Smooth muscle cell (in vitro differentiated cells): ENCODE measurements around the gene WDR62. TPM values are rescaled to one million over a fixed set of nuclear protein-coding genes. Genes with fewer than 3 reads are reported as not detected.

Experiments used
- DNase-seq: peaks from one replicate; lab custom pipeline; 2025; ENCODE audit not compliant: unreplicated experiment; lab: John Stamatoyannopoulos, UW
- H2AFZ ChIP-seq: fragments of 200-600 bp; sonication (generic); 2 replicates; pipeline ENCODE4 v1.6.0; 2016; ENCODE audit warnings: antibody characterized with exemption, low read depth, mild to moderate bottlenecking
- H3F3A ChIP-seq: fragments of 200-600 bp; sonication (generic); 2 replicates; pipeline ENCODE4 v1.6.0; 2017; ENCODE audit warnings: antibody characterized with exemption, low read depth
- H3K27ac ChIP-seq: fragments of 200-600 bp; sonication (generic); 2 replicates; pipeline ENCODE4 v1.5.1; 2016; ENCODE audit warnings: low read depth, mild to moderate bottlenecking
- H3K27me3 ChIP-seq: fragments of 200-600 bp; sonication (generic); 2 replicates; pipeline ENCODE4 v1.6.1; 2016; ENCODE audit warnings: low read depth, mild to moderate bottlenecking
- H3K36me3 ChIP-seq: fragments of 200-600 bp; sonication (generic); 2 replicates; pipeline ENCODE4 v1.5.1; 2016; ENCODE audit warnings: low read depth
- H3K4me1 ChIP-seq: fragments of 200-600 bp; sonication (generic); 2 replicates; pipeline ENCODE4 v1.5.1; 2016; ENCODE audit warnings: low read depth
- H3K4me2 ChIP-seq: fragments of 200-600 bp; sonication (generic); 2 replicates; pipeline ENCODE4 v1.6.0; 2016; ENCODE audit warnings: mild to moderate bottlenecking
- H3K4me3 ChIP-seq: fragments of 200-600 bp; sonication (generic); 2 replicates; pipeline ENCODE4 v1.5.1; 2016; ENCODE audit warnings: mild to moderate bottlenecking
- H3K79me2 ChIP-seq: fragments of 200-600 bp; sonication (generic); 2 replicates; pipeline ENCODE4 v1.6.0; 2016; ENCODE audit warnings: low read depth, mild to moderate bottlenecking
- H3K9ac ChIP-seq: fragments of 200-600 bp; sonication (generic); 2 replicates; pipeline ENCODE4 v1.6.0; 2016; ENCODE audit warnings: low read depth
- H3K9me3 ChIP-seq: fragments of 200-600 bp; sonication (generic); replicated peaks from 2 replicates; pipeline ENCODE4 v1.5.1; 2016; ENCODE audit warnings: low read depth
- H4K20me1 ChIP-seq: fragments of 200-600 bp; sonication (generic); 2 replicates; pipeline ENCODE4 v1.6.0; 2016; ENCODE audit warnings: low read depth
- CTCF ChIP-seq: fragments of 200-600 bp; sonication (generic); IDR thresholded peaks from 2 replicates; pipeline ENCODE4 v1.5.1; 2017; ENCODE audit warnings: borderline replicate concordance, mild to moderate bottlenecking, antibody characterized with exemption; ENCODE audit not compliant: insufficient read depth, poor library complexity, severe bottlenecking
- WGBS: methylation state at CpG from one replicate; pipeline ENCODE4 v1.1.7; 2016; ENCODE audit warnings: low lambda C conversion rate; 5-methylcytosine and 5-hydroxymethylcytosine counted together
- polyA plus RNA-seq: library from polyadenylated mRNA; unstranded; fragments of >200 nt; fragmentation: Nextera tagmentation; extraction: Ambion mirVana; gene quantifications from 2 replicates; pipeline ENCODE4 v1.2.1, GENCODE V29; 2016
- total RNA-seq: library from RNA; depleted of rRNA; stranded (reverse); fragments of >200 nt; gene quantifications from 2 replicates; pipeline ENCODE4 v1.2.3, GENCODE V29; 2014

Gene WDR62
- total and polyA plus RNA-seq, 2 experiments from 2014 or later, result 1.5 to 4.6 TPM

- WGBS, result 87% methylated on average over 6 of the region's 6 CpGs
- H2AFZ ChIP-seq, result no peak overlapping the region
These were observed 39.0 kb downstream of the WDR62 start for GRCh38 chr19:36093687-36094086.

GRCh38 chr19:36097036-36097435 is 42.3 kb downstream of the WDR62 start:
- TF ChIP-seq CTCF, result no peak
- H3K4me1 ChIP-seq, result no peaks in the 10 kb centered on the region
- H3F3A ChIP-seq, result no peaks in the 10 kb centered on the region
- H3K27me3 ChIP-seq, result no peaks in the 10 kb centered on the region
- H3K9ac ChIP-seq, result no peak overlapping the region
- no peak overlapping the region for H3K4me2 ChIP-seq
- no peaks in the 10 kb centered on the region for H4K20me1 ChIP-seq
- no peak overlapping the region for H3K4me3 ChIP-seq
- no peaks in the 10 kb centered on the region for H3K36me3 ChIP-seq
- no peak overlapping the region for H2AFZ ChIP-seq
- H3K9me3 ChIP-seq, result no peaks in the 10 kb centered on the region
- no peak for DNase-seq
- 96% methylated on average over 6 of the region's 6 CpGs for WGBS
- H3K27ac ChIP-seq, result no peak overlapping the region
- no peaks in the 10 kb centered on the region for H3K79me2 ChIP-seq

More at GRCh38 chr19:36093687-36094086, 39.0 kb downstream of the WDR62 start:
- no peak overlapping the region for H3K9ac ChIP-seq
- H4K20me1 ChIP-seq, result no peaks in the 10 kb centered on the region
- no peaks in the 10 kb centered on the region for H3F3A ChIP-seq
- no peaks in the 10 kb centered on the region for H3K79me2 ChIP-seq
- H3K4me2 ChIP-seq, result no peak overlapping the region
- no peaks in the 10 kb centered on the region for H3K27me3 ChIP-seq
- no peaks in the 10 kb centered on the region for H3K4me1 ChIP-seq
- H3K27ac ChIP-seq, result no peak overlapping the region
- DNase-seq, result no peak
- H3K36me3 ChIP-seq, result no peaks in the 10 kb centered on the region
- no peak for TF ChIP-seq CTCF
- H3K4me3 ChIP-seq, result no peak overlapping the region
- H3K9me3 ChIP-seq, result no peaks in the 10 kb centered on the region

GRCh38 chr19:36099166-36099785 is 44.6 kb downstream of the WDR62 start:
- no peak overlapping the region for H3K27ac ChIP-seq
- H3K79me2 ChIP-seq, result no peaks in the 10 kb centered on the region
- WGBS, result 94% methylated on average over 19 of the region's 19 CpGs
- H3K4me1 ChIP-seq, result no peaks in the 10 kb centered on the region
- H3F3A ChIP-seq, result no peaks in the 10 kb centered on the region
- TF ChIP-seq CTCF, result no peak
- no peaks in the 10 kb centered on the region for H3K36me3 ChIP-seq
- H3K4me2 ChIP-seq, result no peak overlapping the region
- no peak overlapping the region for H3K4me3 ChIP-seq
- no peaks in the 10 kb centered on the region for H3K9me3 ChIP-seq
- DNase-seq, result no peak
- no peak overlapping the region for H2AFZ ChIP-seq
- H3K27me3 ChIP-seq, result no peaks in the 10 kb centered on the region
- H3K9ac ChIP-seq, result no peak overlapping the region
- no peaks in the 10 kb centered on the region for H4K20me1 ChIP-seq

GRCh38 chr19:36100476-36100875 is 45.8 kb downstream of the WDR62 start:
- TF ChIP-seq CTCF, result no peak
- H3K9ac ChIP-seq, result no peak overlapping the region
- no peak overlapping the region for H2AFZ ChIP-seq
- WGBS, result 96% methylated on average over 5 of the region's 5 CpGs
- no peak for DNase-seq
- no peaks in the 10 kb centered on the region for H3K4me1 ChIP-seq
- H3K27ac ChIP-seq, result no peak overlapping the region
- no peak overlapping the region for H3K4me3 ChIP-seq
- H3K79me2 ChIP-seq, result no peaks in the 10 kb centered on the region
- H4K20me1 ChIP-seq, result no peaks in the 10 kb centered on the region
- no peaks in the 10 kb centered on the region for H3K36me3 ChIP-seq
- no peak overlapping the region for H3K4me2 ChIP-seq
- H3F3A ChIP-seq, result no peaks in the 10 kb centered on the region
- H3K9me3 ChIP-seq, result no peaks in the 10 kb centered on the region
- no peaks in the 10 kb centered on the region for H3K27me3 ChIP-seq
